ENCODE data around the gene FAM53B.
A peak's percentile ranks its signal among the peaks of the same experiment; 100 is the strongest.
"Not testable (repeated sequence)": the region's sequence is repeated elsewhere in the genome, so short reads cannot be mapped to it uniquely, and the experiment has no call there.

Gene FAM53B, protein sequence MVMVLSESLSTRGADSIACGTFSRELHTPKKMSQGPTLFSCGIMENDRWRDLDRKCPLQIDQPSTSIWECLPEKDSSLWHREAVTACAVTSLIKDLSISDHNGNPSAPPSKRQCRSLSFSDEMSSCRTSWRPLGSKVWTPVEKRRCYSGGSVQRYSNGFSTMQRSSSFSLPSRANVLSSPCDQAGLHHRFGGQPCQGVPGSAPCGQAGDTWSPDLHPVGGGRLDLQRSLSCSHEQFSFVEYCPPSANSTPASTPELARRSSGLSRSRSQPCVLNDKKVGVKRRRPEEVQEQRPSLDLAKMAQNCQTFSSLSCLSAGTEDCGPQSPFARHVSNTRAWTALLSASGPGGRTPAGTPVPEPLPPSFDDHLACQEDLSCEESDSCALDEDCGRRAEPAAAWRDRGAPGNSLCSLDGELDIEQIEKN

DNA sequence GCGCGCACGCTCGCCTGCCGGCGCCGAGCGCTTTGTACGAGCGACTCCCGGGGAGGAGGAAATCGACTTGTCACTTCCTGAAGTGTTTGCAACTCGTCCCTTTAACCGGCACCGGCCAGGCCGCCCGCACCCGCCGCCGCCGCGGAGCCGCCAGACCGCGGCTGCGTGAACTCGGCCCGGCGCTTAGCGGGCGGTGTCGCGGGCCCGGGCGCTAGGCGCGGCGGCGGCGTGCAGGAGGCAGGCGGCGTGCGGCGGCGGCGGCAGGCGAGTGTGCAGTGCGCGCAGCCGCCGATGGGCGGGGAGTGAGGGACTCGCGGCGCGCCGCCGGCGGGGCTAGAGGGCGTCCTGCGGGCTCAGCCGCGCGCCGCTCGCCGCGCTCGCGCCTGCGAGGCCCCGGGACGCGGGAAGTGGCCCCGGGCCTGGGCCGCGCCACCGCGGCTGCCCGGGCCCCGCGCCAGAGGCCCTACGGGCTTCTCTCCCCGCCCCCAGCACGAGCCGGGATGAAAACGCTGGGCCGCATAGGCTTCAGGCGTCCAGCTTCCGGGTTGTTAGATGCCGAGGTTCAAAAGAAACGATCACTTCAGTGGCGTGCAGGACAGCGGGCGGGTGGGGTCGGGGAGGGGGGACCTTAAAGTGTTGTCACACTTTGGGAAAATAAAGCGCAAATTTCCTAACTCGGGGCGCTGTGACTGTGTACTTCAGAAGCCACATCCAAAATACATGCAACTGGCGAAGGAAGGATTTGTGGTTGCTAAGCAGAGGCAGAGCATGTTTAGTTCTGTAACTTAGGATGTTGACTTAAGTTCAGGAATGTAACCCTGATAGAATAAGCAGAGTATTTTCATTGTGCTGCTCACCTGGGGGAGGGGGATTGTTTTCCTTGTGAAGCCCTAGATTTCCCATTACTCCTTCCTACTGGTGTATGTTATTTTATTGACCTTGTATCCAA is at the start of gene FAM53B:
TSS of gene FAM53B (minus strand) at position 277 of the 949 bp plus-strand sequence. CDS start 37,665 bp downstream, outside the sequence.
- peak within 1 kb of the TSS; percentile 75 for H3K4me3 ChIP-seq (ENCODE audit: low read length)
- DNase-seq (ENCODE audit: low read depth) = peak; percentile 83
- TF ChIP-seq, protein P1, sequence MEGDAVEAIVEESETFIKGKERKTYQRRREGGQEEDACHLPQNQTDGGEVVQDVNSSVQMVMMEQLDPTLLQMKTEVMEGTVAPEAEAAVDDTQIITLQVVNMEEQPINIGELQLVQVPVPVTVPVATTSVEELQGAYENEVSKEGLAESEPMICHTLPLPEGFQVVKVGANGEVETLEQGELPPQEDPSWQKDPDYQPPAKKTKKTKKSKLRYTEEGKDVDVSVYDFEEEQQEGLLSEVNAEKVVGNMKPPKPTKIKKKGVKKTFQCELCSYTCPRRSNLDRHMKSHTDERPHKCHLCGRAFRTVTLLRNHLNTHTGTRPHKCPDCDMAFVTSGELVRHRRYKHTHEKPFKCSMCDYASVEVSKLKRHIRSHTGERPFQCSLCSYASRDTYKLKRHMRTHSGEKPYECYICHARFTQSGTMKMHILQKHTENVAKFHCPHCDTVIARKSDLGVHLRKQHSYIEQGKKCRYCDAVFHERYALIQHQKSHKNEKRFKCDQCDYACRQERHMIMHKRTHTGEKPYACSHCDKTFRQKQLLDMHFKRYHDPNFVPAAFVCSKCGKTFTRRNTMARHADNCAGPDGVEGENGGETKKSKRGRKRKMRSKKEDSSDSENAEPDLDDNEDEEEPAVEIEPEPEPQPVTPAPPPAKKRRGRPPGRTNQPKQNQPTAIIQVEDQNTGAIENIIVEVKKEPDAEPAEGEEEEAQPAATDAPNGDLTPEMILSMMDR (IDR thresholded peaks at IDR 0.05; ENCODE audit: insufficient read depth, low read depth, low read length, missing control alignments) = no peak

GRCh38 chr10:124792998-124793352 is 48.8 kb upstream of the FAM53B start:
- no peak overlapping the region for H3K4me3 ChIP-seq (ENCODE audit: low read length)
- TF ChIP-seq, protein P1 (IDR thresholded peaks at IDR 0.05; ENCODE audit: insufficient read depth, low read depth, low read length, missing control alignments) = no peak
- DNase-seq (ENCODE audit: low read depth) = no peak

GRCh38 chr10:124791547-124792348 is 47.6 kb upstream of the FAM53B start, which contains the start of gene EEF1AKMT2:
Gene EEF1AKMT2 (minus strand): TSS chr10:124791887. CDS start chr10:124791833, 54 bp downstream.
- peak; percentile 89 for DNase-seq (ENCODE audit: low read depth)
- TF ChIP-seq, protein P1 (IDR thresholded peaks at IDR 0.05; ENCODE audit: insufficient read depth, low read depth, low read length, missing control alignments) = no peak
- peak within 1 kb of the TSS; percentile 95 for H3K4me3 ChIP-seq (ENCODE audit: low read length)

DNA sequence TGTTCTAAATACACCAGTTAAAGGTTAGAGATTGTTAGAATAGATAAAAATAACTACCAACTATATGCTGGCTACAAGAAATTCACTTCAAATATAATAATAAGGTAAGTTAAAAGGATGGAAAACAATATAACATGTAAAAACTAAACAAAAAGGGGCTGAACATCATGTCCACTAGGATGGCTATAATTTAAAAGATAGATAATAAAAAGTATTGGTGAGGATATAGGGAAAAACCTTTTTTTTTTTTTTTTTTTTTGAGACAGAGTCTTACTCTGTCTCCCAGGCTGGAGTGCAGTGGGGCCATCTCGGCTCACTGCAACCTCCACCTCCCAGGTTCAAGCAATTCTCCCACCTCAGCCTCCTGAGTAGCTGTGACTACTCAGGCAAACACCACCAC is 38.7 kb upstream of the FAM53B start:
- not testable (repeated sequence) for H3K4me3 ChIP-seq (ENCODE audit: low read length); DNase-seq (ENCODE audit: low read depth)

DNA sequence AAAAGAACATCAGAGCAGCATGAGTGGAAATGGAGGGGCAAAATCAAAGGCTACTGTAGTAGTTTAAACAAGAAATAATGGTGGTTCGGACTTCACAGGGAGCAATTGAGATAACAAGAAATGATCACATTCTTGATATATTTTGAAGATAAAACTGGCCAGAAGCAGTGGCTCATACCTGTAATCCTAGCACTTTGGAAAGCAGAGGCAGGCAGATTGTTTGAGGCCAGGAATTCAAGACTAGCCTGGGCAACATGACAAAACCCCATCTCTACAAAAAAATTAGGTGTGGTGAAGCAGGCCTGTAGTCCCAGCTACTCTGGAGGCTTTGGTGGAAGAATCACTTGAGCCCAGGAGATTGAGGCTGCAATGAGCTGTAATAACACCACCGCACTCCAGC is 24.6 kb upstream of the FAM53B start:
- H3K4me3 ChIP-seq (ENCODE audit: low read length) = no peak overlapping the region
- DNase-seq (ENCODE audit: low read depth) = no peak
- TF ChIP-seq, protein P1 (IDR thresholded peaks at IDR 0.05; ENCODE audit: insufficient read depth, low read depth, low read length, missing control alignments) = no peak

DNA sequence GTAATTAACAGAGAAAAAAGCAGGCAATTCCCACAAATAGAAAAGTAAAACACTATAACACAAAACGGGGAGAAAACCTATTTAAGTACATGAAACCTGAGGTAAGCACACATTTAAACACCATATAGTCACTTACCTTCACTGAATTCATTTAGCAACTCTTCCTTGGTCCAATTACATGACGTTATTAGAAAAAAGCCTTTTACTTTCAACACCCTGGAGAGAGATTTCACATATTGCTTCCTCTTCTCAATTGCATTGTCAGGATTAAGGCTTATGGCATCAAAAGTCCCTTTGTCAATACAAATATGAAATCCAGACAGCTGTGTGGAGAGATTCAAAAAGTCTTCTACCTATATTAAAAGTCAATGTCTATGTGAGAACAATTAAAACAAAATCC is 21.1 kb upstream of the FAM53B start:
- DNase-seq (ENCODE audit: low read depth) = no peak
- TF ChIP-seq, protein P1 (IDR thresholded peaks at IDR 0.05; ENCODE audit: insufficient read depth, low read depth, low read length, missing control alignments) = no peak
- H3K4me3 ChIP-seq (ENCODE audit: low read length) = no peak overlapping the region

All from epithelial cell of esophagus (primary cell).